ENCODE results near the gene EXT2. TPM values are rescaled to one million over a fixed set of nuclear protein-coding genes. Genes with fewer than 3 reads are reported as not detected.

EXT2 gene
- total and polyA plus RNA-seq, 2 experiments from 2014 or later, result 15.9 to 48.6 TPM

DNA sequence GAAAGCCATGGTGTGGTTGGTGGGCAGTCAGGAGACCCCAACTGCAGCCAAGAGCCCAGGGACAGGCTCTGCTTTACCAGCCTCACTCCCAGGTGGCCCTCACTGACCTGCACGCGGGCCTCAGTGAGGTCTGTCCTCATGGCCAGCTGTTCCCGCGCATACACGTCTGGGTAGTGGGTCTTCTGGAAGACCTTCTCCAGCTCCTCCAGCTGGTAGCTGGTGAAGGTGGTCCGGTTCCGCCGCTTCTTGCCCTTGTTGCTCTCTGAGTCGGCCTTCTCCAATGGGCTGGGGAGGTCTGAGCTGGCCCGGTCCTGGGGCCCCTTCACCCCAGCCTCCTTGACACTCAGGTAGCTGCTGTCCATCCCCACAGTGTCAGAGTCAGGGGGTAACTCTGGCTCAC, 179.8 kb downstream of the EXT2 start:
- Mint-ChIP-seq H3K36me3 (ENCODE audit: low read depth) (no peaks in the 10 kb centered on the region; the same call in 2 of the 3 replicates), H3K9me3 (no peaks in the 10 kb centered on the region), H3K27ac (no peak overlapping the region), H3K4me1 (no peaks in the 10 kb centered on the region; the same call in 2 of the 3 replicates), H3K27me3 (ENCODE audit: insufficient read depth, low read depth, poor library complexity) (peaks cover 3% of the 10 kb centered on the region), H3K4me3 (no peak overlapping the region)
- H3K4me1 ChIP-seq (ENCODE audit: insufficient read depth), result no peaks in the 10 kb centered on the region
- H2AFZ ChIP-seq, result no peak overlapping the region
- no peak overlapping the region for H3K27ac ChIP-seq (ENCODE audit: low read depth)
- no peak overlapping the region for H3K4me2 ChIP-seq
- H3F3A ChIP-seq (replicated peaks; ENCODE audit: low read depth), result no peaks in the 10 kb centered on the region
- no peaks in the 10 kb centered on the region for H3K36me3 ChIP-seq (ENCODE audit: insufficient read depth)
- DNase-seq (ENCODE audit: low spot score), result no peak
- H4K20me1 ChIP-seq (replicated peaks; ENCODE audit: insufficient read depth), result no peaks in the 10 kb centered on the region
- no peak for ATAC-seq
- peaks cover 13% of the 10 kb centered on the region for H3K9me2 ChIP-seq (ENCODE audit: insufficient read depth)
- no peaks in the 10 kb centered on the region for H3K27me3 ChIP-seq (ENCODE audit: insufficient read depth)
- no peaks in the 10 kb centered on the region for H3K79me2 ChIP-seq (replicated peaks; ENCODE audit: insufficient read depth)
- TF ChIP-seq, protein P1, sequence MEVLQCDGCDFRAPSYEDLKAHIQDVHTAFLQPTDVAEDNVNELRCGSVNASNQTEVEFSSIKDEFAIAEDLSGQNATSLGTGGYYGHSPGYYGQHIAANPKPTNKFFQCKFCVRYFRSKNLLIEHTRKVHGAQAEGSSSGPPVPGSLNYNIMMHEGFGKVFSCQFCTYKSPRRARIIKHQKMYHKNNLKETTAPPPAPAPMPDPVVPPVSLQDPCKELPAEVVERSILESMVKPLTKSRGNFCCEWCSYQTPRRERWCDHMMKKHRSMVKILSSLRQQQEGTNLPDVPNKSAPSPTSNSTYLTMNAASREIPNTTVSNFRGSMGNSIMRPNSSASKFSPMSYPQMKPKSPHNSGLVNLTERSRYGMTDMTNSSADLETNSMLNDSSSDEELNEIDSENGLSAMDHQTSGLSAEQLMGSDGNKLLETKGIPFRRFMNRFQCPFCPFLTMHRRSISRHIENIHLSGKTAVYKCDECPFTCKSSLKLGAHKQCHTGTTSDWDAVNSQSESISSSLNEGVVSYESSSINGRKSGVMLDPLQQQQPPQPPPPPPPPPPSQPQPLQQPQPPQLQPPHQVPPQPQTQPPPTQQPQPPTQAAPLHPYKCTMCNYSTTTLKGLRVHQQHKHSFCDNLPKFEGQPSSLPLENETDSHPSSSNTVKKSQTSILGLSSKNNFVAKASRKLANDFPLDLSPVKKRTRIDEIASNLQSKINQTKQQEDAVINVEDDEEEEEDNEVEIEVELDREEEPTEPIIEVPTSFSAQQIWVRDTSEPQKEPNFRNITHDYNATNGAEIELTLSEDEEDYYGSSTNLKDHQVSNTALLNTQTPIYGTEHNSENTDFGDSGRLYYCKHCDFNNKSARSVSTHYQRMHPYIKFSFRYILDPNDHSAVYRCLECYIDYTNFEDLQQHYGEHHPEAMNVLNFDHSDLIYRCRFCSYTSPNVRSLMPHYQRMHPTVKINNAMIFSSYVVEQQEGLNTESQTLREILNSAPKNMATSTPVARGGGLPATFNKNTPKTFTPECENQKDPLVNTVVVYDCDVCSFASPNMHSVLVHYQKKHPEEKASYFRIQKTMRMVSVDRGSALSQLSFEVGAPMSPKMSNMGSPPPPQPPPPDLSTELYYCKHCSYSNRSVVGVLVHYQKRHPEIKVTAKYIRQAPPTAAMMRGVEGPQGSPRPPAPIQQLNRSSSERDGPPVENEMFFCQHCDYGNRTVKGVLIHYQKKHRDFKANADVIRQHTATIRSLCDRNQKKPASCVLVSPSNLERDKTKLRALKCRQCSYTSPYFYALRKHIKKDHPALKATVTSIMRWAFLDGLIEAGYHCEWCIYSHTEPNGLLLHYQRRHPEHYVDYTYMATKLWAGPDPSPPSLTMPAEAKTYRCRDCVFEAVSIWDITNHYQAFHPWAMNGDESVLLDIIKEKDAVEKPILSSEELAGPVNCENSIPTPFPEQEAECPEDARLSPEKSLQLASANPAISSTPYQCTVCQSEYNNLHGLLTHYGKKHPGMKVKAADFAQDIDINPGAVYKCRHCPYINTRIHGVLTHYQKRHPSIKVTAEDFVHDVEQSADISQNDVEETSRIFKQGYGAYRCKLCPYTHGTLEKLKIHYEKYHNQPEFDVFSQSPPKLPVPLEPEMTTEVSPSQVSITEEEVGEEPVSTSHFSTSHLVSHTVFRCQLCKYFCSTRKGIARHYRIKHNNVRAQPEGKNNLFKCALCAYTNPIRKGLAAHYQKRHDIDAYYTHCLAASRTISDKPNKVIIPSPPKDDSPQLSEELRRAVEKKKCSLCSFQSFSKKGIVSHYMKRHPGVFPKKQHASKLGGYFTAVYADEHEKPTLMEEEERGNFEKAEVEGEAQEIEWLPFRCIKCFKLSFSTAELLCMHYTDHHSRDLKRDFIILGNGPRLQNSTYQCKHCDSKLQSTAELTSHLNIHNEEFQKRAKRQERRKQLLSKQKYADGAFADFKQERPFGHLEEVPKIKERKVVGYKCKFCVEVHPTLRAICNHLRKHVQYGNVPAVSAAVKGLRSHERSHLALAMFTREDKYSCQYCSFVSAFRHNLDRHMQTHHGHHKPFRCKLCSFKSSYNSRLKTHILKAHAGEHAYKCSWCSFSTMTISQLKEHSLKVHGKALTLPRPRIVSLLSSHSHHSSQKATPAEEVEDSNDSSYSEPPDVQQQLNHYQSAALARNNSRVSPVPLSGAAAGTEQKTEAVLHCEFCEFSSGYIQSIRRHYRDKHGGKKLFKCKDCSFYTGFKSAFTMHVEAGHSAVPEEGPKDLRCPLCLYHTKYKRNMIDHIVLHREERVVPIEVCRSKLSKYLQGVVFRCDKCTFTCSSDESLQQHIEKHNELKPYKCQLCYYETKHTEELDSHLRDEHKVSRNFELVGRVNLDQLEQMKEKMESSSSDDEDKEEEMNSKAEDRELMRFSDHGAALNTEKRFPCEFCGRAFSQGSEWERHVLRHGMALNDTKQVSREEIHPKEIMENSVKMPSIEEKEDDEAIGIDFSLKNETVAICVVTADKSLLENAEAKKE (CRISPR knock-in tag; IDR thresholded peaks at IDR 0.05), result no peak
- TF ChIP-seq ZNF331 (CRISPR knock-in tag; IDR thresholded peaks at IDR 0.05; ENCODE audit: low read depth), result no peak
- TF ChIP-seq POLR2AphosphoS5 (IDR thresholded peaks at IDR 0.05; ENCODE audit: low read depth), result no peak
- H3K4me3 ChIP-seq, result no peak overlapping the region

DNA sequence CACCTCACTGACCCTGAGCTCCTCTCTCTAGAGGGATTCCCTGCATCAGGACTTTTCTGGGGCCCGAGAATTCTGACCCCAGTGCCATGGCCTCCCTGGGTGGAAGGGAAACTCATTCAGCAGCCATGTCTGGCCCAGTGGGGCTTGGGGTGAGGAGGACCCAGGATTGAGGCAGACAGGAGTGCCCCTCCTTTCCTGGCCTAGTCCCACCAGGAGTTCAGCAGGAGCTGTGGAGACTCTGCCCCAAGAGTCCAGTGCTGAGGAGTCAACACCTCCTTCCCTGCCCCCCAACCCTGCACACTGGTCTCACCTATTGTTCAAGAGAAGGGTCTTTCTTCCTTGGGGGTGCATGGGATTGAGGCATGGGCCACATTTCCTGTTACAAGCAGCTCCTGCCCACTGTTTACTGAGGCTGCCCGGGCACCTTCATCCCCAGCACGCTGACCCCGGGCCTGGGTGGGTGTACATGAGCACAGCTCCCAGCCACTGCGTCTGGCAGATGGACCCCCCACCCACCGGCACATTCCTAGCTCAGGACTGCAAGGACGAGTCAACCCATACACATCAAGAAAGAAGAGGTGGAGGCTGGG, 180.6 kb downstream of the EXT2 start:
- H3K79me2 ChIP-seq (replicated peaks; ENCODE audit: insufficient read depth), result no peaks in the 10 kb centered on the region
- Mint-ChIP-seq H3K27me3 (ENCODE audit: insufficient read depth, low read depth, poor library complexity) (peaks cover 3% of the 10 kb centered on the region), H3K27ac (no peak overlapping the region), H3K36me3 (ENCODE audit: low read depth) (no peaks in the 10 kb centered on the region; the same call in 2 of the 3 replicates), H3K9me3 (no peaks in the 10 kb centered on the region), H3K4me3 (no peak overlapping the region), H3K4me1 (no peaks in the 10 kb centered on the region; the same call in 2 of the 3 replicates)
- H4K20me1 ChIP-seq (replicated peaks; ENCODE audit: insufficient read depth), result no peaks in the 10 kb centered on the region
- H2AFZ ChIP-seq, result no peak overlapping the region
- TF ChIP-seq NANOG (IDR thresholded peaks at IDR 0.05; ENCODE audit: borderline replicate concordance) (no peak), JUNB (IDR thresholded peaks at IDR 0.05; ENCODE audit: unreplicated experiment) (no peak), EZH2phosphoT487 (IDR thresholded peaks at IDR 0.05; ENCODE audit: unreplicated experiment) (no peak), STAT1 (IDR thresholded peaks at IDR 0.05; ENCODE audit: unreplicated experiment) (no peak)
- ATAC-seq (no peak), DNase-seq (ENCODE audit: low spot score) (no peak)
- no peak overlapping the region for H3K4me3 ChIP-seq
- H3K27ac ChIP-seq (ENCODE audit: low read depth), result no peak overlapping the region
- H3K27me3 ChIP-seq (ENCODE audit: insufficient read depth), result no peaks in the 10 kb centered on the region
- H3K9me2 ChIP-seq (ENCODE audit: insufficient read depth), result peaks cover 13% of the 10 kb centered on the region
- H3K36me3 ChIP-seq (ENCODE audit: insufficient read depth), result no peaks in the 10 kb centered on the region
- H3F3A ChIP-seq (replicated peaks; ENCODE audit: low read depth), result no peaks in the 10 kb centered on the region
- H3K4me2 ChIP-seq, result no peak overlapping the region
- H3K4me1 ChIP-seq (ENCODE audit: insufficient read depth), result no peaks in the 10 kb centered on the region
